ENCODE measurements around the gene MED17. TPM values are rescaled to one million over a fixed set of nuclear protein-coding genes. Genes with fewer than 3 reads are reported as not detected.

Gene MED17
- total and polyA plus RNA-seq, 2 of the 13 experiments (the other 11 are each of a cell fraction or from before 2014, with no cell fraction given) = 23.1 to 37.0 TPM

DNA sequence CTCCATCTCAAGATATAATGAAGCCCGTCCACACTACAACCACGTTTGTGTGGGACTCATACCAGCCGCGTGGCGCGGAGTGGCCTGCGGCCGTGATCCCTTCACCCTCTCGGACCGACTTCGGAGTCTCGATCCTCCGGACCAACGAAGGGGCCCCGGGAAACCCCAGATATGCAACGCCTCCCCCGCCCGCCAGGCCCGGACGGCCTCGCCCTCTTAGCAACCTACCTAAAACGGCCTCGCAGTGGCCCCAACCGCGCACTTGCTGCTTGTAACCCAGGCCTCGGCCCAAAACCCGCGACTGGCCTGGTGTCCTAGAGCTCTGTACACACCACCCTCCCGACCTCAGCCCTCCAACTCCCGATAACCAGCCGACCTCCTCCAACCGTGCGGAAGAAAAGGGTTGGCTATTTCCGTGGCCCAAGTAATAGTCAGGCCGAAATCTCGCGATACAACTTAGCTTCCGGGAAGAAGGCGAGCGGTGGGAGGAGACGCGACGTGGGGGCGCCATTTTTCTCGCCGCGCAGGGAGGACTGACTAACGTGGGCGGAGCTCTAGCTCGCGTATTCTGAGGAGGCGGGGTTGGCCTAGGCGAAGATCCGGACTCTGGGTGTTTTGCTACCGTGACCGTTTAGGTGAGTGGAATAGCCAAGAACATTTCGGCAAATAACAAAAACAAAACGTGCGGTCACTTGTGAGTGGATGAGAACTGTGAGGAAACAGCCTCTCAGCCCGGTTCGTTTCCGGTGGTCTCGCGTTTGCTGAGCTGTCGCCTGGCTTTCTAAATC lies 42.8 kb upstream of the MED17 start, which contains the start of the genes C11orf54 and TAF1D (continued):
- TF ChIP-seq ELF1 (CRISPR knock-in tag; IDR thresholded peaks at IDR 0.05) = peak; percentile 97
- 0 out of 2 replicates have a peak, but pooled peaks have one; percentile 30 for TF ChIP-seq ISX (CRISPR knock-in tag; conservative IDR thresholded peaks at IDR 0.05)
- 0 out of 2 replicates have a peak, but pooled peaks have one; percentile 77 for TF ChIP-seq ELF4 (CRISPR knock-in tag; IDR thresholded peaks at IDR 0.05; ENCODE audit: borderline replicate concordance)
- TF ChIP-seq, protein P1, sequence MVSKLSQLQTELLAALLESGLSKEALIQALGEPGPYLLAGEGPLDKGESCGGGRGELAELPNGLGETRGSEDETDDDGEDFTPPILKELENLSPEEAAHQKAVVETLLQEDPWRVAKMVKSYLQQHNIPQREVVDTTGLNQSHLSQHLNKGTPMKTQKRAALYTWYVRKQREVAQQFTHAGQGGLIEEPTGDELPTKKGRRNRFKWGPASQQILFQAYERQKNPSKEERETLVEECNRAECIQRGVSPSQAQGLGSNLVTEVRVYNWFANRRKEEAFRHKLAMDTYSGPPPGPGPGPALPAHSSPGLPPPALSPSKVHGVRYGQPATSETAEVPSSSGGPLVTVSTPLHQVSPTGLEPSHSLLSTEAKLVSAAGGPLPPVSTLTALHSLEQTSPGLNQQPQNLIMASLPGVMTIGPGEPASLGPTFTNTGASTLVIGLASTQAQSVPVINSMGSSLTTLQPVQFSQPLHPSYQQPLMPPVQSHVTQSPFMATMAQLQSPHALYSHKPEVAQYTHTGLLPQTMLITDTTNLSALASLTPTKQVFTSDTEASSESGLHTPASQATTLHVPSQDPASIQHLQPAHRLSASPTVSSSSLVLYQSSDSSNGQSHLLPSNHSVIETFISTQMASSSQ (IDR thresholded peaks at IDR 0.05; ENCODE audit: low read depth) = peak; percentile 20; the same call in 1 of the 2 replicates
- TF ChIP-seq, protein P1 (CRISPR knock-in tag; IDR thresholded peaks at IDR 0.05; ENCODE audit: borderline replicate concordance) = peak; percentile 57; the same call in 1 of the 2 replicates
- no peak for TF ChIP-seq ZNF383 (CRISPR knock-in tag; IDR thresholded peaks at IDR 0.05; ENCODE audit: borderline replicate concordance)
- TF ChIP-seq, protein P2, sequence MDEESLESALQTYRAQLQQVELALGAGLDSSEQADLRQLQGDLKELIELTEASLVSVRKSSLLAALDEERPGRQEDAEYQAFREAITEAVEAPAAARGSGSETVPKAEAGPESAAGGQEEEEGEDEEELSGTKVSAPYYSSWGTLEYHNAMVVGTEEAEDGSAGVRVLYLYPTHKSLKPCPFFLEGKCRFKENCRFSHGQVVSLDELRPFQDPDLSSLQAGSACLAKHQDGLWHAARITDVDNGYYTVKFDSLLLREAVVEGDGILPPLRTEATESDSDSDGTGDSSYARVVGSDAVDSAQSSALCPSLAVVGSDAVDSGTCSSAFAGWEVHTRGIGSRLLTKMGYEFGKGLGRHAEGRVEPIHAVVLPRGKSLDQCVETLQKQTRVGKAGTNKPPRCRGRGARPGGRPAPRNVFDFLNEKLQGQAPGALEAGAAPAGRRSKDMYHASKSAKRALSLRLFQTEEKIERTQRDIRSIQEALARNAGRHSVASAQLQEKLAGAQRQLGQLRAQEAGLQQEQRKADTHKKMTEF (CRISPR knock-in tag; IDR thresholded peaks at IDR 0.05) = peak; percentile 89
- TF ChIP-seq HNRNPLL (IDR thresholded peaks at IDR 0.05; ENCODE audit: low read depth, low read length, poor library complexity, severe bottlenecking) = peak; percentile 85
- TF ChIP-seq ZNF446 (CRISPR knock-in tag; IDR thresholded peaks at IDR 0.05) = no peak; the same call in 1 of the 2 replicates
- 0 out of 2 replicates have a peak, but pooled peaks have one; percentile 74 for TF ChIP-seq ZNF17 (CRISPR knock-in tag; IDR thresholded peaks at IDR 0.05)
- TF ChIP-seq ZNF678 (CRISPR knock-in tag; IDR thresholded peaks at IDR 0.05) = peak; percentile 72; the same call in 1 of the 2 replicates
- TF ChIP-seq XRCC5 (optimal IDR thresholded peaks at IDR 0.05; ENCODE audit: low read length) = peak; percentile 37
- peak; percentile 9; the same call in 1 of the 2 replicates for TF ChIP-seq ZNF782 (CRISPR knock-in tag; IDR thresholded peaks at IDR 0.05; ENCODE audit: borderline replicate concordance)
- TF ChIP-seq FOXP1 (IDR thresholded peaks at IDR 0.05) = no peak
- 0 out of 2 replicates have a peak, but pooled peaks have one; percentile 28 for TF ChIP-seq FOXP1 (CRISPR knock-in tag; IDR thresholded peaks at IDR 0.05)
- TF ChIP-seq, protein P3, sequence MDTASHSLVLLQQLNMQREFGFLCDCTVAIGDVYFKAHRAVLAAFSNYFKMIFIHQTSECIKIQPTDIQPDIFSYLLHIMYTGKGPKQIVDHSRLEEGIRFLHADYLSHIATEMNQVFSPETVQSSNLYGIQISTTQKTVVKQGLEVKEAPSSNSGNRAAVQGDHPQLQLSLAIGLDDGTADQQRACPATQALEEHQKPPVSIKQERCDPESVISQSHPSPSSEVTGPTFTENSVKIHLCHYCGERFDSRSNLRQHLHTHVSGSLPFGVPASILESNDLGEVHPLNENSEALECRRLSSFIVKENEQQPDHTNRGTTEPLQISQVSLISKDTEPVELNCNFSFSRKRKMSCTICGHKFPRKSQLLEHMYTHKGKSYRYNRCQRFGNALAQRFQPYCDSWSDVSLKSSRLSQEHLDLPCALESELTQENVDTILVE (CRISPR knock-in tag; IDR thresholded peaks at IDR 0.05) = no peak
- TF ChIP-seq, protein P4, sequence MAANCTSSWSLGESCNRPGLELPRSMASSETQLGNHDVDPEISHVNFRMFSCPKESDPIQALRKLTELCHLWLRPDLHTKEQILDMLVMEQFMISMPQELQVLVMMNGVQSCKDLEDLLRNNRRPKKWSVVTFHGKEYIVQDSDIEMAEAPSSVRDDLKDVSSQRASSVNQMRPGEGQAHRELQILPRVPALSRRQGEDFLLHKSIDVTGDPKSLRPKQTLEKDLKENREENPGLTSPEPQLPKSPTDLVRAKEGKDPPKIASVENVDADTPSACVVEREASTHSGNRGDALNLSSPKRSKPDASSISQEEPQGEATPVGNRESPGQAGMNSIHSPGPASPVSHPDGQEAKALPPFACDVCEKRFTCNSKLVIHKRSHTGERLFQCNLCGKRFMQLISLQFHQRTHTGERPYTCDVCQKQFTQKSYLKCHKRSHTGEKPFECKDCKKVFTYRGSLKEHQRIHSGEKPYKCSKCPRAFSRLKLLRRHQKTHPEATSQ (CRISPR knock-in tag; IDR thresholded peaks at IDR 0.05; ENCODE audit: borderline replicate concordance) = no peak
- peak; percentile 89; the same call in 1 of the 2 replicates for TF ChIP-seq KAT7 (CRISPR knock-in tag; IDR thresholded peaks at IDR 0.05; ENCODE audit: borderline replicate concordance)
- TF ChIP-seq EHMT2 (IDR thresholded peaks at IDR 0.05; ENCODE audit: borderline replicate concordance, low read depth, low read length) = no peak
- TF ChIP-seq SAFB2 (CRISPR knock-in tag; IDR thresholded peaks at IDR 0.05; ENCODE audit: borderline replicate concordance, low read depth) = peak; percentile 15; the same call in 1 of the 2 replicates
- no peak for TF ChIP-seq MBNL3 (CRISPR knock-in tag; conservative IDR thresholded peaks at IDR 0.05)
- TF ChIP-seq IRF2 (CRISPR knock-in tag; IDR thresholded peaks at IDR 0.05) = peak; percentile 80

Measured in HepG2 (cell line).